ENCODE data around the gene MAML3.

GRCh38 chr4:139859876-139860275, 294.1 kb downstream of the MAML3 start:
- no peak for TF ChIP-seq CTCF (IDR thresholded peaks at IDR 0.05)
- no peak for TF ChIP-seq POLR2A (IDR thresholded peaks at IDR 0.05)

Measured in uterus (tissue), 2 donors.